GM23338 (cell line): ENCODE results near the gene CCSER2. TPM values are rescaled to one million over a fixed set of nuclear protein-coding genes. Genes with fewer than 3 reads are reported as not detected.

Experiments
- ATAC-seq: fragments of 200-7000 bp; cut with Tn5 transposase; 3 replicates; pipeline ENCODE4 v1.9.1; 2020
- DNase-seq: peaks from one replicate; pipeline ENCODE4 v3.0.0-alpha.2; 2015; ENCODE audit warnings: low spot score
- H2AFZ ChIP-seq: fragments of 200-600 bp; sonication (generic); 2 replicates; pipeline ENCODE4 v1.8.0; 2016; ENCODE audit warnings: antibody characterized with exemption, mild to moderate bottlenecking, moderate library complexity
- H3F3A ChIP-seq: fragments of 200-600 bp; sonication (generic); replicated peaks from 2 replicates; pipeline ENCODE4 v1.8.0; 2017; ENCODE audit warnings: antibody characterized with exemption, mixed run types, low read depth
- H3K27ac ChIP-seq: fragments of 200-600 bp; sonication (generic); 2 replicates; pipeline ENCODE4 v1.6.1; 2016; ENCODE audit warnings: low read depth
- H3K27me3 ChIP-seq: fragments of 200-600 bp; sonication (generic); 2 replicates; pipeline ENCODE4 v1.8.0; 2016; ENCODE audit warnings: mild to moderate bottlenecking, mixed run types, moderate library complexity; ENCODE audit not compliant: insufficient read depth
- H3K36me3 ChIP-seq: fragments of 200-600 bp; sonication (generic); 2 replicates; pipeline ENCODE4 v1.8.0; 2016; ENCODE audit warnings: mild to moderate bottlenecking; ENCODE audit not compliant: insufficient read depth
- H3K4me1 ChIP-seq: fragments of 200-600 bp; sonication (generic); 2 replicates; pipeline ENCODE4 v1.8.0; 2016; ENCODE audit warnings: mild to moderate bottlenecking, moderate library complexity; ENCODE audit not compliant: insufficient read depth
- H3K4me2 ChIP-seq: fragments of 200-600 bp; sonication (generic); 2 replicates; pipeline ENCODE4 v1.7.1; 2017; ENCODE audit warnings: mixed run types
- H3K4me3 ChIP-seq: fragments of 200-600 bp; sonication (generic); 2 replicates; pipeline ENCODE4 v1.6.1; 2016; ENCODE audit warnings: mixed run types
- H3K79me2 ChIP-seq: fragments of 200-600 bp; sonication (generic); replicated peaks from 2 replicates; pipeline ENCODE4 v1.8.0; 2017; ENCODE audit warnings: mild to moderate bottlenecking; ENCODE audit not compliant: insufficient read depth
- H3K9me2 ChIP-seq: fragments of 200-600 bp; sonication (generic); 2 replicates; pipeline ENCODE4 v1.8.0; 2017; ENCODE audit not compliant: insufficient read depth
- H4K20me1 ChIP-seq: fragments of 200-600 bp; sonication (generic); replicated peaks from 2 replicates; pipeline ENCODE4 v1.8.0; 2017; ENCODE audit warnings: mild to moderate bottlenecking; ENCODE audit not compliant: insufficient read depth
- H3K27ac Mint-ChIP-seq: 2 replicates; pipeline ENCODE4 v1.8.0; 2020; ENCODE audit warnings: inconsistent platforms, mild to moderate bottlenecking, moderate library complexity, mixed read lengths
- H3K27me3 Mint-ChIP-seq: 3 replicates; pipeline ENCODE4 v1.8.0; 2022; ENCODE audit warnings: low read depth, mild to moderate bottlenecking, moderate library complexity, mixed read lengths, inconsistent platforms; ENCODE audit not compliant: insufficient read depth, poor library complexity
- H3K36me3 Mint-ChIP-seq: 3 replicates; pipeline ENCODE4 v1.8.0; 2021; ENCODE audit warnings: low read depth, mild to moderate bottlenecking, inconsistent platforms, moderate library complexity, mixed read lengths
- H3K4me1 Mint-ChIP-seq: 3 replicates; pipeline ENCODE4 v1.8.0; 2020; ENCODE audit warnings: mild to moderate bottlenecking, inconsistent platforms, mixed read lengths
- H3K4me3 Mint-ChIP-seq: 3 replicates; pipeline ENCODE4 v1.8.0; 2021; ENCODE audit warnings: moderate library complexity, mild to moderate bottlenecking, inconsistent platforms, mixed read lengths
- H3K9me3 Mint-ChIP-seq: 3 replicates; pipeline ENCODE4 v1.8.0; 2020; ENCODE audit warnings: moderate library complexity, mild to moderate bottlenecking, inconsistent platforms, mixed read lengths
- CREB1 ChIP-seq: fragments of 250-450 bp; sonication (Bioruptor Pico); IDR thresholded peaks from 2 replicates; pipeline ENCODE4 v1.5.0; 2020; ENCODE audit warnings: low read depth, mild to moderate bottlenecking, moderate library complexity
- EZH2phosphoT487 ChIP-seq: fragments of 200-600 bp; sonication (generic); IDR thresholded peaks from one replicate; pipeline ENCODE4 v1.8.1; 2018; ENCODE audit warnings: antibody characterized with exemption; ENCODE audit not compliant: unreplicated experiment
- JUNB ChIP-seq: IDR thresholded peaks from one replicate; pipeline ENCODE4 v1.6.1; 2016; ENCODE audit warnings: antibody characterized with exemption; ENCODE audit not compliant: unreplicated experiment
- NANOG ChIP-seq: IDR thresholded peaks from 2 replicates; pipeline ENCODE4 v1.6.1; 2016; ENCODE audit warnings: antibody characterized with exemption, borderline replicate concordance
- POLR2AphosphoS5 ChIP-seq: IDR thresholded peaks from 2 replicates; pipeline ENCODE4 v1.6.1; 2016; ENCODE audit warnings: antibody characterized with exemption, low read depth
- STAT1 ChIP-seq: IDR thresholded peaks from one replicate; pipeline ENCODE4 v1.6.1; 2016; ENCODE audit warnings: antibody characterized with exemption; ENCODE audit not compliant: unreplicated experiment
- ZNF114 ChIP-seq: fragments of 250-450 bp; sonication (Bioruptor Pico); IDR thresholded peaks from 2 replicates; pipeline ENCODE4 v1.5.0; 2020; ENCODE audit warnings: mild to moderate bottlenecking, moderate library complexity
- polyA plus RNA-seq: library from polyadenylated mRNA; unstranded; fragments of >200 nt; fragmentation: Nextera tagmentation; extraction: Ambion mirVana; gene quantifications from 2 replicates; pipeline ENCODE4 v1.2.1, GENCODE V29; 2016
- total RNA-seq: library from RNA; depleted of rRNA; stranded (reverse); fragments of >200 nt; shearing (Covaris generic); gene quantifications from 2 replicates; pipeline ENCODE4 v1.2.3, GENCODE V29; 2014
- TF ChIP-seq, protein P1 (sequence below): IDR thresholded peaks from 2 replicates; pipeline ENCODE4 v1.6.1; 2016; ENCODE audit warnings: antibody characterized with exemption
- TF ChIP-seq, protein P2 (sequence below): fragments of 250-450 bp; sonication (Bioruptor Pico); IDR thresholded peaks from 2 replicates; pipeline ENCODE4 v1.5.0; 2020; ENCODE audit warnings: mild to moderate bottlenecking, moderate library complexity
- TF ChIP-seq, protein P3 (sequence below): IDR thresholded peaks from one replicate; pipeline ENCODE4 v1.6.1; 2018; ENCODE audit warnings: antibody characterized with exemption; ENCODE audit not compliant: unreplicated experiment

CCSER2 gene
- total and polyA plus RNA-seq, 2 experiments from 2014 or later, result 30.6 to 37.2 TPM

DNA sequence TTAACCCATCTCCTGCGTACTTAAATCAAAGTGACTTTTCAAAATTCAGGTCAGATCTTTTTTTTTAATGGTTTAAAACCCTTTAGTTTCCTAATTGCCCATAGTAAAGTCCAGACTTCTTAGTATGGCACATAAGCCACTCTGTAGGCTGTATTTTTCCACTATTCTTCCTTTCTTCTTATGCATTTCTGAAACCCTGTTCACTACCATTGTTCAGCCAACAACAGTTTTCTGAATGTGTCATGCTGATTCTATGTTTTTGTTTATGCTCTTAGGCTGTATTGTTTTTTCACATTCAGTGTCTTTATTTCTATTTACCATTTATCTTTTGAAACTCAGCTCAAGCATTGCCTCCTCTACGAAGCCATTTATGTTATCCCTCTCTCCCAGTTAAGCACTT, 26.7 kb downstream of the CCSER2 start:
- no peaks in the 10 kb centered on the region for H3K9me3 Mint-ChIP-seq
- no peak overlapping the region for H2AFZ ChIP-seq
- H3K27me3 Mint-ChIP-seq, result peaks cover 2% of the 10 kb centered on the region
- no peaks in the 10 kb centered on the region for H3K36me3 Mint-ChIP-seq
- no peaks in the 10 kb centered on the region for H3F3A ChIP-seq
- H3K4me3 ChIP-seq, result no peak overlapping the region
- no peaks in the 10 kb centered on the region for H3K9me2 ChIP-seq
- no peak overlapping the region for H3K4me2 ChIP-seq
- H3K79me2 ChIP-seq, result peaks cover 92% of the 10 kb centered on the region
- H3K36me3 ChIP-seq, result no peaks in the 10 kb centered on the region
- peaks cover 44% of the 10 kb centered on the region for H3K4me1 ChIP-seq
- peak overlapping the region; percentile 6; the same call in 1 of the 2 replicates for H3K27ac ChIP-seq
- TF ChIP-seq, protein P1, sequence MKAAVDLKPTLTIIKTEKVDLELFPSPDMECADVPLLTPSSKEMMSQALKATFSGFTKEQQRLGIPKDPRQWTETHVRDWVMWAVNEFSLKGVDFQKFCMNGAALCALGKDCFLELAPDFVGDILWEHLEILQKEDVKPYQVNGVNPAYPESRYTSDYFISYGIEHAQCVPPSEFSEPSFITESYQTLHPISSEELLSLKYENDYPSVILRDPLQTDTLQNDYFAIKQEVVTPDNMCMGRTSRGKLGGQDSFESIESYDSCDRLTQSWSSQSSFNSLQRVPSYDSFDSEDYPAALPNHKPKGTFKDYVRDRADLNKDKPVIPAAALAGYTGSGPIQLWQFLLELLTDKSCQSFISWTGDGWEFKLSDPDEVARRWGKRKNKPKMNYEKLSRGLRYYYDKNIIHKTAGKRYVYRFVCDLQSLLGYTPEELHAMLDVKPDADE, result no peak
- TF ChIP-seq ZNF114 (CRISPR knock-in tag), result no peak
- peak overlapping the region; percentile 3; the same call in 1 of the 2 replicates for H3K27ac Mint-ChIP-seq
- no peak for DNase-seq
- peaks cover 7% of the 10 kb centered on the region for H4K20me1 ChIP-seq
- H3K4me1 Mint-ChIP-seq, result peaks cover 34% of the 10 kb centered on the region
- no peaks in the 10 kb centered on the region for H3K27me3 ChIP-seq
- ATAC-seq, result no peak
- no peak overlapping the region for H3K4me3 Mint-ChIP-seq

DNA sequence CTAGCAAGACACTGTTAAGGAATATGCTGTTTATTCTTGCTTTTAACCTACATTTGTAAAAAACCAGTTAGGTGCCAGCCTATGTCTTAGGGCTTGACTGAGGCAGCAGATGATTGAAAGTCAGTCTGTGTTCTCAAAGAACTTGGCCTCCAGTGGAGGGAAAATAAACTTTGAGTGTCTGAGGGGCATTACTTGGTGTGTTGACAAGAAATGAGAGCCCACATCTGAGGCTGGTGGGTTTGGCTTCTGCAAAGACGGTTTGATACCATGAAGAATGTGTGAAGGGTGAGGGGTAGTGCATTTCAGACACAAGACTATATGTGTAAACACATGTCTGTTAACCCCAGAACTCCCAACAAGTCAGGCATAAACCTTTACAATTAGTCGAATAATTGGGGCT, 28.5 kb downstream of the CCSER2 start:
- no peak for DNase-seq
- Mint-ChIP-seq H3K4me3 (no peak overlapping the region), H3K27me3 (peaks cover 2% of the 10 kb centered on the region), H3K4me1 (peaks cover 43% of the 10 kb centered on the region), H3K36me3 (no peaks in the 10 kb centered on the region), H3K9me3 (no peaks in the 10 kb centered on the region), H3K27ac (no peak overlapping the region)
- H3K27me3 ChIP-seq, result no peaks in the 10 kb centered on the region
- H2AFZ ChIP-seq, result no peak overlapping the region
- peaks cover 8% of the 10 kb centered on the region for H4K20me1 ChIP-seq
- H3K27ac ChIP-seq, result no peak overlapping the region
- H3K4me1 ChIP-seq, result peaks cover 36% of the 10 kb centered on the region
- no peak overlapping the region for H3K4me3 ChIP-seq
- TF ChIP-seq NANOG (no peak), POLR2AphosphoS5 (no peak), JUNB (no peak), CREB1 (CRISPR knock-in tag) (no peak), EZH2phosphoT487 (no peak), STAT1 (no peak)
- TF ChIP-seq, protein P2, sequence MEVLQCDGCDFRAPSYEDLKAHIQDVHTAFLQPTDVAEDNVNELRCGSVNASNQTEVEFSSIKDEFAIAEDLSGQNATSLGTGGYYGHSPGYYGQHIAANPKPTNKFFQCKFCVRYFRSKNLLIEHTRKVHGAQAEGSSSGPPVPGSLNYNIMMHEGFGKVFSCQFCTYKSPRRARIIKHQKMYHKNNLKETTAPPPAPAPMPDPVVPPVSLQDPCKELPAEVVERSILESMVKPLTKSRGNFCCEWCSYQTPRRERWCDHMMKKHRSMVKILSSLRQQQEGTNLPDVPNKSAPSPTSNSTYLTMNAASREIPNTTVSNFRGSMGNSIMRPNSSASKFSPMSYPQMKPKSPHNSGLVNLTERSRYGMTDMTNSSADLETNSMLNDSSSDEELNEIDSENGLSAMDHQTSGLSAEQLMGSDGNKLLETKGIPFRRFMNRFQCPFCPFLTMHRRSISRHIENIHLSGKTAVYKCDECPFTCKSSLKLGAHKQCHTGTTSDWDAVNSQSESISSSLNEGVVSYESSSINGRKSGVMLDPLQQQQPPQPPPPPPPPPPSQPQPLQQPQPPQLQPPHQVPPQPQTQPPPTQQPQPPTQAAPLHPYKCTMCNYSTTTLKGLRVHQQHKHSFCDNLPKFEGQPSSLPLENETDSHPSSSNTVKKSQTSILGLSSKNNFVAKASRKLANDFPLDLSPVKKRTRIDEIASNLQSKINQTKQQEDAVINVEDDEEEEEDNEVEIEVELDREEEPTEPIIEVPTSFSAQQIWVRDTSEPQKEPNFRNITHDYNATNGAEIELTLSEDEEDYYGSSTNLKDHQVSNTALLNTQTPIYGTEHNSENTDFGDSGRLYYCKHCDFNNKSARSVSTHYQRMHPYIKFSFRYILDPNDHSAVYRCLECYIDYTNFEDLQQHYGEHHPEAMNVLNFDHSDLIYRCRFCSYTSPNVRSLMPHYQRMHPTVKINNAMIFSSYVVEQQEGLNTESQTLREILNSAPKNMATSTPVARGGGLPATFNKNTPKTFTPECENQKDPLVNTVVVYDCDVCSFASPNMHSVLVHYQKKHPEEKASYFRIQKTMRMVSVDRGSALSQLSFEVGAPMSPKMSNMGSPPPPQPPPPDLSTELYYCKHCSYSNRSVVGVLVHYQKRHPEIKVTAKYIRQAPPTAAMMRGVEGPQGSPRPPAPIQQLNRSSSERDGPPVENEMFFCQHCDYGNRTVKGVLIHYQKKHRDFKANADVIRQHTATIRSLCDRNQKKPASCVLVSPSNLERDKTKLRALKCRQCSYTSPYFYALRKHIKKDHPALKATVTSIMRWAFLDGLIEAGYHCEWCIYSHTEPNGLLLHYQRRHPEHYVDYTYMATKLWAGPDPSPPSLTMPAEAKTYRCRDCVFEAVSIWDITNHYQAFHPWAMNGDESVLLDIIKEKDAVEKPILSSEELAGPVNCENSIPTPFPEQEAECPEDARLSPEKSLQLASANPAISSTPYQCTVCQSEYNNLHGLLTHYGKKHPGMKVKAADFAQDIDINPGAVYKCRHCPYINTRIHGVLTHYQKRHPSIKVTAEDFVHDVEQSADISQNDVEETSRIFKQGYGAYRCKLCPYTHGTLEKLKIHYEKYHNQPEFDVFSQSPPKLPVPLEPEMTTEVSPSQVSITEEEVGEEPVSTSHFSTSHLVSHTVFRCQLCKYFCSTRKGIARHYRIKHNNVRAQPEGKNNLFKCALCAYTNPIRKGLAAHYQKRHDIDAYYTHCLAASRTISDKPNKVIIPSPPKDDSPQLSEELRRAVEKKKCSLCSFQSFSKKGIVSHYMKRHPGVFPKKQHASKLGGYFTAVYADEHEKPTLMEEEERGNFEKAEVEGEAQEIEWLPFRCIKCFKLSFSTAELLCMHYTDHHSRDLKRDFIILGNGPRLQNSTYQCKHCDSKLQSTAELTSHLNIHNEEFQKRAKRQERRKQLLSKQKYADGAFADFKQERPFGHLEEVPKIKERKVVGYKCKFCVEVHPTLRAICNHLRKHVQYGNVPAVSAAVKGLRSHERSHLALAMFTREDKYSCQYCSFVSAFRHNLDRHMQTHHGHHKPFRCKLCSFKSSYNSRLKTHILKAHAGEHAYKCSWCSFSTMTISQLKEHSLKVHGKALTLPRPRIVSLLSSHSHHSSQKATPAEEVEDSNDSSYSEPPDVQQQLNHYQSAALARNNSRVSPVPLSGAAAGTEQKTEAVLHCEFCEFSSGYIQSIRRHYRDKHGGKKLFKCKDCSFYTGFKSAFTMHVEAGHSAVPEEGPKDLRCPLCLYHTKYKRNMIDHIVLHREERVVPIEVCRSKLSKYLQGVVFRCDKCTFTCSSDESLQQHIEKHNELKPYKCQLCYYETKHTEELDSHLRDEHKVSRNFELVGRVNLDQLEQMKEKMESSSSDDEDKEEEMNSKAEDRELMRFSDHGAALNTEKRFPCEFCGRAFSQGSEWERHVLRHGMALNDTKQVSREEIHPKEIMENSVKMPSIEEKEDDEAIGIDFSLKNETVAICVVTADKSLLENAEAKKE (CRISPR knock-in tag), result no peak
- TF ChIP-seq, protein P3, sequence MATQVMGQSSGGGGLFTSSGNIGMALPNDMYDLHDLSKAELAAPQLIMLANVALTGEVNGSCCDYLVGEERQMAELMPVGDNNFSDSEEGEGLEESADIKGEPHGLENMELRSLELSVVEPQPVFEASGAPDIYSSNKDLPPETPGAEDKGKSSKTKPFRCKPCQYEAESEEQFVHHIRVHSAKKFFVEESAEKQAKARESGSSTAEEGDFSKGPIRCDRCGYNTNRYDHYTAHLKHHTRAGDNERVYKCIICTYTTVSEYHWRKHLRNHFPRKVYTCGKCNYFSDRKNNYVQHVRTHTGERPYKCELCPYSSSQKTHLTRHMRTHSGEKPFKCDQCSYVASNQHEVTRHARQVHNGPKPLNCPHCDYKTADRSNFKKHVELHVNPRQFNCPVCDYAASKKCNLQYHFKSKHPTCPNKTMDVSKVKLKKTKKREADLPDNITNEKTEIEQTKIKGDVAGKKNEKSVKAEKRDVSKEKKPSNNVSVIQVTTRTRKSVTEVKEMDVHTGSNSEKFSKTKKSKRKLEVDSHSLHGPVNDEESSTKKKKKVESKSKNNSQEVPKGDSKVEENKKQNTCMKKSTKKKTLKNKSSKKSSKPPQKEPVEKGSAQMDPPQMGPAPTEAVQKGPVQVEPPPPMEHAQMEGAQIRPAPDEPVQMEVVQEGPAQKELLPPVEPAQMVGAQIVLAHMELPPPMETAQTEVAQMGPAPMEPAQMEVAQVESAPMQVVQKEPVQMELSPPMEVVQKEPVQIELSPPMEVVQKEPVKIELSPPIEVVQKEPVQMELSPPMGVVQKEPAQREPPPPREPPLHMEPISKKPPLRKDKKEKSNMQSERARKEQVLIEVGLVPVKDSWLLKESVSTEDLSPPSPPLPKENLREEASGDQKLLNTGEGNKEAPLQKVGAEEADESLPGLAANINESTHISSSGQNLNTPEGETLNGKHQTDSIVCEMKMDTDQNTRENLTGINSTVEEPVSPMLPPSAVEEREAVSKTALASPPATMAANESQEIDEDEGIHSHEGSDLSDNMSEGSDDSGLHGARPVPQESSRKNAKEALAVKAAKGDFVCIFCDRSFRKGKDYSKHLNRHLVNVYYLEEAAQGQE, result no peak
- TF ChIP-seq, protein P1, result no peak
- no peak for ATAC-seq
- peaks cover 88% of the 10 kb centered on the region for H3K79me2 ChIP-seq
- no peaks in the 10 kb centered on the region for H3K9me2 ChIP-seq
- H3K36me3 ChIP-seq, result no peaks in the 10 kb centered on the region
- H3K4me2 ChIP-seq, result no peak overlapping the region
- no peaks in the 10 kb centered on the region for H3F3A ChIP-seq
